ENCODE results near the gene PRSS1.

DNA sequence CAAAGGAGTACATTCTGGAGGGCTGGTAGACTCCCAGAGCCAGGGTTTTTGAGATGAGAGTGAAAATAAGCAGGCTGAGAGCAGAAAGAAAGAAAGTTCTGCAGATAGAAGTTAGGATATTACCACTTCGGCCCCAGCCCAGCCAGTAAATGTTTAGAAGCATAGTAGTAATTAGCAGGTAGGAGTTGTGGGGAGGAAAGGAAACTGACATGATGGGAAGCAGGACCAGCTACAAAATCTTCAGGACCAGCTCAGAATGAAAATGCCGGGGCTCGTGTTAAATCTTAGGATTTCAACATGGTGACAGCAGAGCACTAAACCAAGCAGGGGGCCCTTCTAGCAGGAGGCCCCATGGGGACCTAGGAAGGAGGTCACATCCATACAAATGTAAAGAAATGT lies 50.2 kb downstream of the PRSS1 start:
- TF ChIP-seq EZH2 (IDR thresholded peaks at IDR 0.05; ENCODE audit: borderline replicate concordance, insufficient read depth, low read length, poor library complexity, severe bottlenecking) (no peak), EP300 (conservative IDR thresholded peaks at IDR 0.05; ENCODE audit: poor library complexity, severe bottlenecking) (no peak), POLR2AphosphoS5 (IDR thresholded peaks at IDR 0.05) (no peak), MXI1 (conservative IDR thresholded peaks at IDR 0.05; ENCODE audit: poor library complexity, severe bottlenecking) (no peak)
- TF ChIP-seq, protein P1, sequence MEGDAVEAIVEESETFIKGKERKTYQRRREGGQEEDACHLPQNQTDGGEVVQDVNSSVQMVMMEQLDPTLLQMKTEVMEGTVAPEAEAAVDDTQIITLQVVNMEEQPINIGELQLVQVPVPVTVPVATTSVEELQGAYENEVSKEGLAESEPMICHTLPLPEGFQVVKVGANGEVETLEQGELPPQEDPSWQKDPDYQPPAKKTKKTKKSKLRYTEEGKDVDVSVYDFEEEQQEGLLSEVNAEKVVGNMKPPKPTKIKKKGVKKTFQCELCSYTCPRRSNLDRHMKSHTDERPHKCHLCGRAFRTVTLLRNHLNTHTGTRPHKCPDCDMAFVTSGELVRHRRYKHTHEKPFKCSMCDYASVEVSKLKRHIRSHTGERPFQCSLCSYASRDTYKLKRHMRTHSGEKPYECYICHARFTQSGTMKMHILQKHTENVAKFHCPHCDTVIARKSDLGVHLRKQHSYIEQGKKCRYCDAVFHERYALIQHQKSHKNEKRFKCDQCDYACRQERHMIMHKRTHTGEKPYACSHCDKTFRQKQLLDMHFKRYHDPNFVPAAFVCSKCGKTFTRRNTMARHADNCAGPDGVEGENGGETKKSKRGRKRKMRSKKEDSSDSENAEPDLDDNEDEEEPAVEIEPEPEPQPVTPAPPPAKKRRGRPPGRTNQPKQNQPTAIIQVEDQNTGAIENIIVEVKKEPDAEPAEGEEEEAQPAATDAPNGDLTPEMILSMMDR (IDR thresholded peaks at IDR 0.05; ENCODE audit: poor library complexity, severe bottlenecking): no peak
